DMS53 treated with DMSO at 0.1 percent for 48 hours (cell line): ENCODE measurements around the gene ARPP21.

ENCODE experiments used
- DNase-seq: peaks from one replicate; lab custom pipeline; 2025; ENCODE audit not compliant: unreplicated experiment; lab: John Stamatoyannopoulos, UW

Gene ARPP21

GRCh38 chr3:35641331-35641730, 2.0 kb downstream of the ARPP21 start:
- DNase-seq: no peak

- DNase-seq: no peak
These were observed 2.7 kb downstream of the ARPP21 start for GRCh38 chr3:35641920-35642527.

- DNase-seq: no peak
These were observed 4.2 kb downstream of the ARPP21 start for GRCh38 chr3:35643495-35643894.

- DNase-seq: no peak
These were observed 5.1 kb downstream of the ARPP21 start for GRCh38 chr3:35644451-35644850.

GRCh38 chr3:35645189-35645588, 5.9 kb downstream of the ARPP21 start:
- DNase-seq: no peak

GRCh38 chr3:35646081-35646480, 6.8 kb downstream of the ARPP21 start:
- no peak for DNase-seq

GRCh38 chr3:35647461-35647860, 8.1 kb downstream of the ARPP21 start:
- DNase-seq: no peak

GRCh38 chr3:35648347-35648746, 9.0 kb downstream of the ARPP21 start:
- DNase-seq: no peak

- no peak for DNase-seq
These were observed 10.1 kb downstream of the ARPP21 start for GRCh38 chr3:35649405-35649804.

GRCh38 chr3:35651426-35651825, 12.1 kb downstream of the ARPP21 start:
- no peak for DNase-seq

GRCh38 chr3:35651851-35652250, 12.5 kb downstream of the ARPP21 start:
- no peak for DNase-seq

- DNase-seq: no peak
These were observed 14.0 kb downstream of the ARPP21 start for GRCh38 chr3:35653347-35653746.

GRCh38 chr3:35654476-35654875, 15.2 kb downstream of the ARPP21 start:
- DNase-seq: no peak

GRCh38 chr3:35658686-35659085, 19.4 kb downstream of the ARPP21 start:
- DNase-seq: no peak

GRCh38 chr3:35659768-35660167, 20.4 kb downstream of the ARPP21 start:
- peak; percentile 13 for DNase-seq

- DNase-seq: no peak
These were observed 24.1 kb downstream of the ARPP21 start for GRCh38 chr3:35663471-35663870.

- peak; percentile 61 for DNase-seq
These were observed 25.2 kb downstream of the ARPP21 start for GRCh38 chr3:35664460-35664919.

- DNase-seq: no peak
These were observed 26.2 kb downstream of the ARPP21 start for GRCh38 chr3:35665390-35666055.

GRCh38 chr3:35666888-35667287, 27.6 kb downstream of the ARPP21 start:
- no peak for DNase-seq

- DNase-seq: no peak
These were observed 31.2 kb downstream of the ARPP21 start for GRCh38 chr3:35670408-35670965.

- DNase-seq: no peak
These were observed 32.2 kb downstream of the ARPP21 start for GRCh38 chr3:35671483-35671882.

- DNase-seq: no peak
These were observed 33.7 kb downstream of the ARPP21 start for GRCh38 chr3:35673017-35673416.
